Nephron (organoid): ENCODE results near the gene IRGM.
"Not testable (repeated sequence)": the region's sequence is repeated elsewhere in the genome, so short reads cannot be mapped to it uniquely, and the experiment has no call there.

Experiments
- H3K27ac Mint-ChIP-seq, 3 experiments: 2 replicates each; pipeline ENCODE4 v1.8.0; 2020; ENCODE audit warnings: mixed read lengths in 3 of 3, mild to moderate bottlenecking in 2 of 3, moderate library complexity in 1 of 3
- H3K27me3 Mint-ChIP-seq: 2 replicates; pipeline ENCODE4 v1.8.0; 2021; ENCODE audit warnings: low read depth, mild to moderate bottlenecking, moderate library complexity, mixed read lengths
- H3K36me3 Mint-ChIP-seq: 2 replicates; pipeline ENCODE4 v1.8.0; 2020; ENCODE audit warnings: low read depth, mixed read lengths
- H3K4me1 Mint-ChIP-seq: 2 replicates; pipeline ENCODE4 v1.8.0; 2020; ENCODE audit warnings: mixed read lengths
- H3K4me3 Mint-ChIP-seq, 3 experiments: 2 replicates each; pipeline ENCODE4 v1.8.0; 2020; ENCODE audit warnings: mild to moderate bottlenecking in 3 of 3, mixed read lengths in 3 of 3, moderate library complexity in 2 of 3
- H3K9me3 Mint-ChIP-seq: 2 replicates; pipeline ENCODE4 v1.8.0; 2020; ENCODE audit warnings: mixed read lengths
- TF ChIP-seq, protein P1 (sequence below), 3 experiments: fragments of 200-600 bp; sonication (generic); IDR thresholded peaks; one replicate each; pipeline ENCODE4 v1.5.0; 2021; ENCODE audit warnings: antibody characterized with exemption in 3 of 3; ENCODE audit not compliant: unreplicated experiment in 3 of 3

Gene IRGM

DNA sequence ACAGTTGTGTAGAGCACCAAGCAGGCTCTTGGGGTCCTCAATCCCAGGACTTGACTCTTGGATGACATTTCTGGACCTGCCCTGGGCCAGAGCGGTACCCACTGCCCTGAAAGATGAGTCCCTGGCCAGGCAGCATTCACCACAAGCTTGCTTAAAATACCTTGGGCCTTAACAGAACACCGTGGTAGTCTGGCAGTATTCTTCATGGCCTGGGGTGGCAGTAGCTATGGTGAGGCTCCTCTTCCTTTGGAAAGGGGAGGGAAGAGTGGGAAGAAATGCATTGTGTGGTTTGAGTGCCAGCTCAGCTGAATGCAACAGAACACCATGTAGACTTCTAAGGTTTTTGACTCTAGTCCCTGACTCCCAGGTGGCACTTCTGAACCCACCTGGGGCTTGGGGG, 29.4 kb upstream of the IRGM start:
- Mint-ChIP-seq H3K4me3 (no peak overlapping the region), H3K4me1 (no peaks in the 10 kb centered on the region), H3K27me3 (no peaks in the 10 kb centered on the region), H3K27ac (no peak overlapping the region), H3K36me3 (no peaks in the 10 kb centered on the region), H3K9me3 (peaks cover 35% of the 10 kb centered on the region)
- TF ChIP-seq, protein P1, sequence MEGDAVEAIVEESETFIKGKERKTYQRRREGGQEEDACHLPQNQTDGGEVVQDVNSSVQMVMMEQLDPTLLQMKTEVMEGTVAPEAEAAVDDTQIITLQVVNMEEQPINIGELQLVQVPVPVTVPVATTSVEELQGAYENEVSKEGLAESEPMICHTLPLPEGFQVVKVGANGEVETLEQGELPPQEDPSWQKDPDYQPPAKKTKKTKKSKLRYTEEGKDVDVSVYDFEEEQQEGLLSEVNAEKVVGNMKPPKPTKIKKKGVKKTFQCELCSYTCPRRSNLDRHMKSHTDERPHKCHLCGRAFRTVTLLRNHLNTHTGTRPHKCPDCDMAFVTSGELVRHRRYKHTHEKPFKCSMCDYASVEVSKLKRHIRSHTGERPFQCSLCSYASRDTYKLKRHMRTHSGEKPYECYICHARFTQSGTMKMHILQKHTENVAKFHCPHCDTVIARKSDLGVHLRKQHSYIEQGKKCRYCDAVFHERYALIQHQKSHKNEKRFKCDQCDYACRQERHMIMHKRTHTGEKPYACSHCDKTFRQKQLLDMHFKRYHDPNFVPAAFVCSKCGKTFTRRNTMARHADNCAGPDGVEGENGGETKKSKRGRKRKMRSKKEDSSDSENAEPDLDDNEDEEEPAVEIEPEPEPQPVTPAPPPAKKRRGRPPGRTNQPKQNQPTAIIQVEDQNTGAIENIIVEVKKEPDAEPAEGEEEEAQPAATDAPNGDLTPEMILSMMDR (IDR thresholded peaks at IDR 0.05; ENCODE audit: unreplicated experiment in 3 of 3) = no peak

GRCh38 chr5:150829744-150830143, 16.6 kb upstream of the IRGM start:
- Mint-ChIP-seq H3K36me3 (no peaks in the 10 kb centered on the region), H3K27ac (no peak overlapping the region), H3K9me3 (peaks cover 24% of the 10 kb centered on the region), H3K4me1 (no peaks in the 10 kb centered on the region), H3K4me3 (no peak overlapping the region), H3K27me3 (no peaks in the 10 kb centered on the region)
- TF ChIP-seq, protein P1 (IDR thresholded peaks at IDR 0.05; ENCODE audit: unreplicated experiment in 3 of 3) = no peak

DNA sequence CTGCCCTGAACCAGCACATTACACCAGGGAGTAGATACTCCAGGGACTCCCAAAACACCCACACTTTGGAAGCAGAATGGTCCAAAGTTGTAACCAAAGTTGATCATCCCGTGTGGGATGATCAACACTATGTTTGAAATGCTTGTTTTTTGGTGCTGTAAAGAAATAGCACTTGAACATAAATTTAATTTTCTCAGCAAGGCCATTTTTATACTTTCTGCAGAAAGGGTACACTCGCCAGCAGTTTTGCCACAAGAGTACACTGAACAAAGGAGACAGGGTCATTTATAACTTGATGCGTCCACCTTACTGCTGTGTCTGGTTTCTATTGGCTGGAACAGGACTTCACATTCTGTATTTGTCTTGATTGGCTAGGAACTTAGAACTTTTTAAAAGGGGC, 14.5 kb upstream of the IRGM start:
- H3K4me1 Mint-ChIP-seq, H3K36me3 Mint-ChIP-seq, H3K4me3 Mint-ChIP-seq, H3K27ac Mint-ChIP-seq, H3K27me3 Mint-ChIP-seq: not testable (repeated sequence)
- H3K9me3 Mint-ChIP-seq = peaks cover 24% of the 10 kb centered on the region

DNA sequence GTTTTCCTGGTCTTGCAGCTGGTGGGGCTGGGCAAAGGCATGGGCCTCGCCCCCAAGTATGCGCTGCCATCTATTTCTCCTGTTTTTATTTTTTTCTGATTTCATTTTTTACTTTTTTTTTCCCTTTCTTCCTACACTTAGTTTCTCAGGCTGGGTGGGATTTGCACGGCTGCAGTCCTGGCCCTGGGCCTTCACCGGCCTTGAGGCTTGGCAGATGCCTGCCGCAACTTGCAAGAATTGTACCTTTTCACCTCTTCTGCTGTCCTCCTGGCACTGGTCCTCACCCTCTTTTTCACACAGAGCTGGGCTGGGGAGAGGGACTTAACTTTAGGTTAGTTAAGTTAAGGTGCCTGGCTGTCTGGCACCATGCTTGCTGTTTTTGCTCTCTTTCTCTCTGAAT, 10.3 kb upstream of the IRGM start:
- peaks cover 4% of the 10 kb centered on the region for H3K27me3 Mint-ChIP-seq
- H3K27ac Mint-ChIP-seq = peak overlapping the region in 1 of 3 experiments; percentile 22

DNA sequence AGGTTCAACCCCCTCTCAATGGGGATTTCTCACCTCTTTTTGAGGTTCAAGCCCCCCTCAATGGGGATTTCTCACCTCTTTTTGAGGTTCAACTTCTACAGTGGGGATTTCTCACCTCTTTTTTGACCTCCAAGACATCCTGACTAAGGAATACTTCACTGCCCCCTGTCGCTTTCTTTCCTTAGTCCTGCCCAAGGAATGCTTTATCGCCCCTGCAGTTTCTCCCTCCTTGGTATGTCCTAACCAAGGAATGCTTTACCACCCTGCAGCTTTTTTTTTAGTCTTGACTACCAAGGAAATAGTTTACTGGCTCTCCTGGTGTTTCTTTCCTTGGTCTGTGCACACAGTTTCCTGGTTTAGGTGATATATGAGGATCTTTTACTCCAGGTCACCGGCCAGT, 9.6 kb upstream of the IRGM start:
- Mint-ChIP-seq H3K27me3 (peaks cover 4% of the 10 kb centered on the region), H3K9me3 (peaks cover 7% of the 10 kb centered on the region), H3K36me3 (no peaks in the 10 kb centered on the region), H3K27ac (no peak overlapping the region), H3K4me3 (no peak overlapping the region), H3K4me1 (no peaks in the 10 kb centered on the region)
- TF ChIP-seq, protein P1 (IDR thresholded peaks at IDR 0.05; ENCODE audit: unreplicated experiment in 3 of 3) = no peak

More for the DNA sequence above, 10.3 kb upstream of the IRGM start:
- no peak overlapping the region for H3K4me3 Mint-ChIP-seq
- no peaks in the 10 kb centered on the region for H3K36me3 Mint-ChIP-seq
- TF ChIP-seq, protein P1 (IDR thresholded peaks at IDR 0.05; ENCODE audit: unreplicated experiment in 3 of 3) = no peak
- peaks cover 9% of the 10 kb centered on the region for H3K9me3 Mint-ChIP-seq
- no peaks in the 10 kb centered on the region for H3K4me1 Mint-ChIP-seq

GRCh38 chr5:150845185-150845859, 999 bp upstream of the IRGM start:
- H3K27me3 Mint-ChIP-seq, H3K9me3 Mint-ChIP-seq, H3K36me3 Mint-ChIP-seq, H3K4me3 Mint-ChIP-seq, H3K27ac Mint-ChIP-seq: not testable (repeated sequence)
- H3K4me1 Mint-ChIP-seq = peaks cover 16% of the 10 kb centered on the region

GRCh38 chr5:150846654-150847333, 473 bp downstream of the IRGM start:
- TF ChIP-seq, protein P1 (IDR thresholded peaks at IDR 0.05; ENCODE audit: unreplicated experiment in 3 of 3) = peak; percentile 65 to 75 (median 73)
- peaks cover 4% of the 10 kb centered on the region for H3K27me3 Mint-ChIP-seq
- H3K9me3 Mint-ChIP-seq = no peaks in the 10 kb centered on the region
- H3K4me1 Mint-ChIP-seq = peaks cover 16% of the 10 kb centered on the region
- H3K36me3 Mint-ChIP-seq = no peaks in the 10 kb centered on the region
- no peak overlapping the region for H3K4me3 Mint-ChIP-seq
- H3K27ac Mint-ChIP-seq = no peak overlapping the region
